ENCODE results near the gene CREB3L2.

DNA sequence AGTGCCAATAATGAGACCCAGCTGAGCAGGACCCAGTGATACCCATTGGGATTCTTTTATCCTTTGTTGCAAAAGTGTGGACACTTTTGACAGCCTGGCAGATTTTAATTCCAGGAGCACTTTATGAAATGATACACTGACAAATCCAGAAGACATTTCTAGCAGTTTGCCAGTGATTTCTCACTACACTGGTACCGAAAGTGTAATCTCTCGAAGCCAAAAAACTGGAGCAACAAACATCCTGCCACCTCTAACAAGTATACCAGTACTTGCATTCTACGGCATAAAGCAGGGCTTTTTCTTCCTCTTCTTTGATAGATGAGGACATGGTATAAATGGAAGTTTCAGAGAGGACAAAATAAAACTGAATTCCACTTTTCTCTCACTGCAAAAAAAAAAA lies 46.0 kb upstream of the CREB3L2 start:
- TF ChIP-seq POLR2AphosphoS5 (IDR thresholded peaks at IDR 0.05) (no peak), POLR2A (IDR thresholded peaks at IDR 0.05) (no peak), EP300 (IDR thresholded peaks at IDR 0.05) (no peak)
- TF ChIP-seq, protein P1, sequence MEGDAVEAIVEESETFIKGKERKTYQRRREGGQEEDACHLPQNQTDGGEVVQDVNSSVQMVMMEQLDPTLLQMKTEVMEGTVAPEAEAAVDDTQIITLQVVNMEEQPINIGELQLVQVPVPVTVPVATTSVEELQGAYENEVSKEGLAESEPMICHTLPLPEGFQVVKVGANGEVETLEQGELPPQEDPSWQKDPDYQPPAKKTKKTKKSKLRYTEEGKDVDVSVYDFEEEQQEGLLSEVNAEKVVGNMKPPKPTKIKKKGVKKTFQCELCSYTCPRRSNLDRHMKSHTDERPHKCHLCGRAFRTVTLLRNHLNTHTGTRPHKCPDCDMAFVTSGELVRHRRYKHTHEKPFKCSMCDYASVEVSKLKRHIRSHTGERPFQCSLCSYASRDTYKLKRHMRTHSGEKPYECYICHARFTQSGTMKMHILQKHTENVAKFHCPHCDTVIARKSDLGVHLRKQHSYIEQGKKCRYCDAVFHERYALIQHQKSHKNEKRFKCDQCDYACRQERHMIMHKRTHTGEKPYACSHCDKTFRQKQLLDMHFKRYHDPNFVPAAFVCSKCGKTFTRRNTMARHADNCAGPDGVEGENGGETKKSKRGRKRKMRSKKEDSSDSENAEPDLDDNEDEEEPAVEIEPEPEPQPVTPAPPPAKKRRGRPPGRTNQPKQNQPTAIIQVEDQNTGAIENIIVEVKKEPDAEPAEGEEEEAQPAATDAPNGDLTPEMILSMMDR (IDR thresholded peaks at IDR 0.05), result no peak
